SK-N-SH treated with all-trans-retinoic acid at 6 μM for 48 hours (cell line): ENCODE data around the gene GIN1.

Experiments used
- ATAC-seq: fragments of 200-7000 bp; cut with Tn5 transposase; 3 replicates; pipeline ENCODE4 v1.9.1; 2020; ENCODE audit warnings: mild to moderate bottlenecking, moderate library complexity
- ARNTL ChIP-seq: fragments of 450-650 bp; formaldehyde crosslinking; IDR thresholded peaks from 2 replicates; pipeline ENCODE4 v1.5.0; 2020; ENCODE audit warnings: low read depth, mild to moderate bottlenecking, moderate library complexity, borderline replicate concordance
- CSDC2 ChIP-seq: fragments of 250-450 bp; sonication (Bioruptor Pico); IDR thresholded peaks from 2 replicates; pipeline ENCODE4 v1.5.0; 2020; ENCODE audit warnings: mild to moderate bottlenecking, moderate library complexity
- ESRRG ChIP-seq: fragments of 250-450 bp; sonication (Bioruptor Pico); IDR thresholded peaks from 2 replicates; pipeline ENCODE4 v1.6.1; 2021; ENCODE audit warnings: mild to moderate bottlenecking
- GLIS3 ChIP-seq: fragments of 250-450 bp; sonication (Bioruptor Pico); IDR thresholded peaks from 2 replicates; pipeline ENCODE4 v1.5.0; 2020; ENCODE audit warnings: mild to moderate bottlenecking, moderate library complexity
- OSR1 ChIP-seq: fragments of 250-450 bp; sonication (Bioruptor Pico); IDR thresholded peaks from 2 replicates; pipeline ENCODE4 v1.8.0; 2022; ENCODE audit warnings: moderate library complexity, mild to moderate bottlenecking, inconsistent platforms
- RARB ChIP-seq: fragments of 250-450 bp; sonication (Bioruptor Pico); IDR thresholded peaks from 2 replicates; pipeline ENCODE4 v1.8.0; 2021; ENCODE audit warnings: mild to moderate bottlenecking, moderate library complexity
- SNAI2 ChIP-seq: fragments of 250-450 bp; sonication (Bioruptor Pico); IDR thresholded peaks from 2 replicates; pipeline ENCODE4 v1.5.0; 2020; ENCODE audit warnings: mild to moderate bottlenecking, moderate library complexity
- TCF4 ChIP-seq: fragments of 250-450 bp; sonication (Bioruptor Pico); IDR thresholded peaks from 2 replicates; pipeline ENCODE4 v1.8.0; 2021; ENCODE audit warnings: mild to moderate bottlenecking, moderate library complexity, borderline replicate concordance
- TOX ChIP-seq: fragments of 250-450 bp; sonication (Bioruptor Pico); IDR thresholded peaks from 2 replicates; pipeline ENCODE4 v1.8.0; 2021; ENCODE audit warnings: mild to moderate bottlenecking, moderate library complexity, borderline replicate concordance
- ZC3H10 ChIP-seq: fragments of 250-450 bp; sonication (Bioruptor Pico); IDR thresholded peaks from 2 replicates; pipeline ENCODE4 v1.5.1; 2021; ENCODE audit warnings: mild to moderate bottlenecking, moderate library complexity
- ZFP30 ChIP-seq: fragments of 450-650 bp; formaldehyde crosslinking; IDR thresholded peaks from 2 replicates; pipeline ENCODE4 v1.5.0; 2022; ENCODE audit warnings: mild to moderate bottlenecking, moderate library complexity
- ZNF565 ChIP-seq: fragments of 450-650 bp; formaldehyde crosslinking; conservative IDR thresholded peaks from 2 replicates; pipeline ENCODE4 v1.5.0; 2020; ENCODE audit warnings: low read depth, mild to moderate bottlenecking, moderate library complexity
- ZNF8 ChIP-seq: fragments of 450-650 bp; formaldehyde crosslinking; IDR thresholded peaks from 2 replicates; pipeline ENCODE4 v1.5.0; 2020; ENCODE audit warnings: mild to moderate bottlenecking, moderate library complexity
- TF ChIP-seq, protein P1 (sequence below): fragments of 250-450 bp; sonication (Bioruptor Pico); IDR thresholded peaks from 2 replicates; pipeline ENCODE4 v1.5.0; 2020; ENCODE audit warnings: mild to moderate bottlenecking, moderate library complexity
- TF ChIP-seq, protein P2 (sequence below): fragments of 250-450 bp; sonication (Bioruptor Pico); IDR thresholded peaks from 2 replicates; pipeline ENCODE4 v1.8.0; 2020; ENCODE audit warnings: mild to moderate bottlenecking, moderate library complexity, borderline replicate concordance
- TF ChIP-seq, protein P3 (sequence below): fragments of 250-450 bp; sonication (Bioruptor Pico); IDR thresholded peaks from 2 replicates; pipeline ENCODE4 v1.5.1; 2021; ENCODE audit warnings: mild to moderate bottlenecking, moderate library complexity
- TF ChIP-seq, protein P4 (sequence below): fragments of 250-450 bp; sonication (Bioruptor Pico); IDR thresholded peaks from 2 replicates; pipeline ENCODE4 v1.5.1; 2020; ENCODE audit warnings: low read depth, mild to moderate bottlenecking, moderate library complexity

Gene GIN1

DNA sequence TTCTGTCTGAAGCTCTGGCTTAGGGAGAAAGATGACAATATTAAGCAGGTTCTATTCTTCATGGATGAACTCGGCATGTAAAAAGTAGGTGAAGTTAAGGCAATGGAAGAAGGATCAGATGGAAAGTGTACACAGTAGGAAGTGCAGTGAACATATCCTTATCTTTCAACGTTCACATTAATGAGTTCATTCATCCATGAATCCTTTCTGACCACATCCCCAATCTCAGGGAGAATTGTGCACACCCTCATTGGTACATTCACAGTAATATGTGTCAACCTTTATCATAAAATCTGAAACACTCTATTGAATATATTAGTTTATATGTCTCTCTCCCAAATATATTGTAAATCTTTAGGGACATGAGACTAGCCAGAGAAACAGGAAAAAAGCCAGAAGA, 5.5 kb downstream of the GIN1 start (continued):
- TF ChIP-seq, protein P1, sequence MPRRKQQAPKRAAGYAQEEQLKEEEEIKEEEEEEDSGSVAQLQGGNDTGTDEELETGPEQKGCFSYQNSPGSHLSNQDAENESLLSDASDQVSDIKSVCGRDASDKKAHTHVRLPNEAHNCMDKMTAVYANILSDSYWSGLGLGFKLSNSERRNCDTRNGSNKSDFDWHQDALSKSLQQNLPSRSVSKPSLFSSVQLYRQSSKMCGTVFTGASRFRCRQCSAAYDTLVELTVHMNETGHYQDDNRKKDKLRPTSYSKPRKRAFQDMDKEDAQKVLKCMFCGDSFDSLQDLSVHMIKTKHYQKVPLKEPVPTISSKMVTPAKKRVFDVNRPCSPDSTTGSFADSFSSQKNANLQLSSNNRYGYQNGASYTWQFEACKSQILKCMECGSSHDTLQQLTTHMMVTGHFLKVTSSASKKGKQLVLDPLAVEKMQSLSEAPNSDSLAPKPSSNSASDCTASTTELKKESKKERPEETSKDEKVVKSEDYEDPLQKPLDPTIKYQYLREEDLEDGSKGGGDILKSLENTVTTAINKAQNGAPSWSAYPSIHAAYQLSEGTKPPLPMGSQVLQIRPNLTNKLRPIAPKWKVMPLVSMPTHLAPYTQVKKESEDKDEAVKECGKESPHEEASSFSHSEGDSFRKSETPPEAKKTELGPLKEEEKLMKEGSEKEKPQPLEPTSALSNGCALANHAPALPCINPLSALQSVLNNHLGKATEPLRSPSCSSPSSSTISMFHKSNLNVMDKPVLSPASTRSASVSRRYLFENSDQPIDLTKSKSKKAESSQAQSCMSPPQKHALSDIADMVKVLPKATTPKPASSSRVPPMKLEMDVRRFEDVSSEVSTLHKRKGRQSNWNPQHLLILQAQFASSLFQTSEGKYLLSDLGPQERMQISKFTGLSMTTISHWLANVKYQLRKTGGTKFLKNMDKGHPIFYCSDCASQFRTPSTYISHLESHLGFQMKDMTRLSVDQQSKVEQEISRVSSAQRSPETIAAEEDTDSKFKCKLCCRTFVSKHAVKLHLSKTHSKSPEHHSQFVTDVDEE: no peak

DNA sequence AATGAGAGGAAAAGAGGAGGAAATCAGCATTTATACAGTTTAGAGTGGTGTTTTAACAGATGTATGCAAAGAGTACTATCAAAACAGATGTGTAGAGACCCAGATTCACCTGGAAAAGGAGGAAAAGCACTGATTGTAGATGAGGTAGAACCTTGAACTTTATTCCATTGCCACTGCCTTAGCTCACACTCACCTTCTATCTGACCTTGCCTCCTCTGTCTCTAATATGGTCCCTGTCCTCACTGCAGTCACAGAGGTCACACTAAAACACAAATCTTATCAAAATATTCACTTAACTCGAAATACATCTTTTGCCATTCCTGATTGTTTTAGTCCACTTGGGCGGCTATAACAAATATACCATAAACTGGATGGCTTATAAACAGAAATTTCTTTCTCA, 7.0 kb downstream of the GIN1 start:
- TF ChIP-seq TOX (CRISPR knock-in tag) (no peak), ZFP30 (no peak), SNAI2 (CRISPR knock-in tag) (no peak), TCF4 (no peak), CSDC2 (CRISPR knock-in tag) (no peak), GLIS3 (no peak), ZNF8 (no peak), ARNTL (CRISPR knock-in tag) (no peak)
- TF ChIP-seq, protein P2, sequence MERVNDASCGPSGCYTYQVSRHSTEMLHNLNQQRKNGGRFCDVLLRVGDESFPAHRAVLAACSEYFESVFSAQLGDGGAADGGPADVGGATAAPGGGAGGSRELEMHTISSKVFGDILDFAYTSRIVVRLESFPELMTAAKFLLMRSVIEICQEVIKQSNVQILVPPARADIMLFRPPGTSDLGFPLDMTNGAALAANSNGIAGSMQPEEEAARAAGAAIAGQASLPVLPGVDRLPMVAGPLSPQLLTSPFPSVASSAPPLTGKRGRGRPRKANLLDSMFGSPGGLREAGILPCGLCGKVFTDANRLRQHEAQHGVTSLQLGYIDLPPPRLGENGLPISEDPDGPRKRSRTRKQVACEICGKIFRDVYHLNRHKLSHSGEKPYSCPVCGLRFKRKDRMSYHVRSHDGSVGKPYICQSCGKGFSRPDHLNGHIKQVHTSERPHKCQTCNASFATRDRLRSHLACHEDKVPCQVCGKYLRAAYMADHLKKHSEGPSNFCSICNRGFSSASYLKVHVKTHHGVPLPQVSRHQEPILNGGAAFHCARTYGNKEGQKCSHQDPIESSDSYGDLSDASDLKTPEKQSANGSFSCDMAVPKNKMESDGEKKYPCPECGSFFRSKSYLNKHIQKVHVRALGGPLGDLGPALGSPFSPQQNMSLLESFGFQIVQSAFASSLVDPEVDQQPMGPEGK (CRISPR knock-in tag): no peak
- TF ChIP-seq, protein P1: no peak
- TF ChIP-seq, protein P3, sequence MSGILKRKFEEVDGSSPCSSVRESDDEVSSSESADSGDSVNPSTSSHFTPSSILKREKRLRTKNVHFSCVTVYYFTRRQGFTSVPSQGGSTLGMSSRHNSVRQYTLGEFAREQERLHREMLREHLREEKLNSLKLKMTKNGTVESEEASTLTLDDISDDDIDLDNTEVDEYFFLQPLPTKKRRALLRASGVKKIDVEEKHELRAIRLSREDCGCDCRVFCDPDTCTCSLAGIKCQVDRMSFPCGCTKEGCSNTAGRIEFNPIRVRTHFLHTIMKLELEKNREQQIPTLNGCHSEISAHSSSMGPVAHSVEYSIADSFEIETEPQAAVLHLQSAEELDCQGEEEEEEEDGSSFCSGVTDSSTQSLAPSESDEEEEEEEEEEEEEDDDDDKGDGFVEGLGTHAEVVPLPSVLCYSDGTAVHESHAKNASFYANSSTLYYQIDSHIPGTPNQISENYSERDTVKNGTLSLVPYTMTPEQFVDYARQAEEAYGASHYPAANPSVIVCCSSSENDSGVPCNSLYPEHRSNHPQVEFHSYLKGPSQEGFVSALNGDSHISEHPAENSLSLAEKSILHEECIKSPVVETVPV (CRISPR knock-in tag): no peak
- no peak for ATAC-seq

DNA sequence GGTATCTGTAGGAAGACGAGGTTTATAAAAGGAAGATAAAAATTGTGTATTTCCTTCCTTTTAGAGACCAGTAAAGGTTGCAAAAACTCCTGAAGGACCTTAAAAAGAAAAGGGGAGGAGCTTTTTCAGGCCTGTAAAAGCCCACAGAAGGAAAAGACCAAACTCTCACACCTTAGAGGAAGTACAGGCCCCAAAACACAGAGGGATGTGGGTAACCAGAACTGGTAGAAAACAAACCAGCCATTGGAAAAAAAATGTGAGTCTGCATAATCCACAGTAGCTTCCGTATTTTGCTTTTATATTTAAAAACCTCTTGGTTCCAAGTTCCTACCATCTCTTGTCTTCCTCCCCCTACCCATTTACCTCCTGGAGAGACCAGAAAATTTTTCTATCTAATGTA, 8.5 kb downstream of the GIN1 start:
- TF ChIP-seq, protein P3 (CRISPR knock-in tag): no peak
- TF ChIP-seq ESRRG (CRISPR knock-in tag) (no peak), ZNF8 (no peak), ZC3H10 (no peak)
- TF ChIP-seq, protein P1: no peak
- no peak for ATAC-seq

DNA sequence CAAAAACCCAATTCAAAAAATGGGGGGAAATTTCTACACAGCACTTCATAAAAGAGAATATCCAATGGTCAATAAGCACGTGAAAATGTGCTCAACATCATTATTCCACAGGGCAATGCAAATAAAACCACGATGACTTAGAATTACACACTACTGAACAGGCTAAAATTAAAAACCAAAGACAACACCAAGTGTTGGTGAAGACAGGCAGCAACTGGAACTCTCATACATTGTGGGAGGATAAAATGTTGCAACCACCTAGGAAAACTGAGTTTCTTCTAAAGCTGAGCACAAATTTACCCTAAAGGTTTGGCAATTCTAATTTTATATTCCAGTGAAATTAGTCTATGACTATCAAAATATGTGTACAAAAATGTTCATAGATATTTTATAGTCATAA, 9.5 kb downstream of the GIN1 start:
- ATAC-seq: no peak
- TF ChIP-seq ZNF565: no peak
- TF ChIP-seq, protein P4, sequence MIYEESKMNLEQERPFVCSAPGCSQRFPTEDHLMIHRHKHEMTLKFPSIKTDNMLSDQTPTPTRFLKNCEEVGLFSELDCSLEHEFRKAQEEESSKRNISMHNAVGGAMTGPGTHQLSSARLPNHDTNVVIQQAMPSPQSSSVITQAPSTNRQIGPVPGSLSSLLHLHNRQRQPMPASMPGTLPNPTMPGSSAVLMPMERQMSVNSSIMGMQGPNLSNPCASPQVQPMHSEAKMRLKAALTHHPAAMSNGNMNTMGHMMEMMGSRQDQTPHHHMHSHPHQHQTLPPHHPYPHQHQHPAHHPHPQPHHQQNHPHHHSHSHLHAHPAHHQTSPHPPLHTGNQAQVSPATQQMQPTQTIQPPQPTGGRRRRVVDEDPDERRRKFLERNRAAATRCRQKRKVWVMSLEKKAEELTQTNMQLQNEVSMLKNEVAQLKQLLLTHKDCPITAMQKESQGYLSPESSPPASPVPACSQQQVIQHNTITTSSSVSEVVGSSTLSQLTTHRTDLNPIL (CRISPR knock-in tag): no peak
- TF ChIP-seq ESRRG (CRISPR knock-in tag): no peak
- TF ChIP-seq OSR1 (CRISPR knock-in tag): no peak
- TF ChIP-seq RARB (CRISPR knock-in tag): no peak
- TF ChIP-seq SNAI2 (CRISPR knock-in tag): no peak
